22Rv1 (cell line): ENCODE data around the gene ERVK3-1.
A peak's percentile ranks its signal among the peaks of the same experiment; 100 is the strongest.

Experiments used
- ZFX ChIP-seq: fragments of 450-650 bp; IDR thresholded peaks from 2 replicates; pipeline ENCODE4 v1.6.1; 2017; ENCODE audit warnings: antibody characterized with exemption, borderline replicate concordance
- TF ChIP-seq, protein P1 (sequence below): fragments of 450-650 bp; IDR thresholded peaks from 2 replicates; pipeline ENCODE4 v1.5.1; 2017; ENCODE audit warnings: mild to moderate bottlenecking

DNA sequence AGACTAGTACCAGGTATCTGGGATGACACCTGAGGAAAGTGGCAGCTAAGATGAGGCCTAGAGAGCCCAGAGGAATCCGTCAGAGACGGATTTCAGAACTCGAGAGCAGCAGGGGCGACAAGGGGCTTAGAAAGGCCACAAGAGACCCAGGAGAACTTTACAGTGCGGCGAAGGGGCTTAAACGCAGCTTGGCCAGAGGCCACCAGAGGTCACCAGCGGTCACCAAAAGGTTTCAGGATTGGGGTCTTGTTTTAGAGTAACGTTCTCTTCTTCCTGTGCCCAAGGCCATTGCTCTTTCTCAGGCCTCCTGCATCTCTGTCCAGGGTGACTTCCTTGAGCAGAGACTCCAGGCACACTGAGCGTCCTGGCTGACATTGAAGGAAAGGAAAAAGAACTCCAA lies 23.8 kb downstream of the ERVK3-1 start:
- TF ChIP-seq, protein P1, sequence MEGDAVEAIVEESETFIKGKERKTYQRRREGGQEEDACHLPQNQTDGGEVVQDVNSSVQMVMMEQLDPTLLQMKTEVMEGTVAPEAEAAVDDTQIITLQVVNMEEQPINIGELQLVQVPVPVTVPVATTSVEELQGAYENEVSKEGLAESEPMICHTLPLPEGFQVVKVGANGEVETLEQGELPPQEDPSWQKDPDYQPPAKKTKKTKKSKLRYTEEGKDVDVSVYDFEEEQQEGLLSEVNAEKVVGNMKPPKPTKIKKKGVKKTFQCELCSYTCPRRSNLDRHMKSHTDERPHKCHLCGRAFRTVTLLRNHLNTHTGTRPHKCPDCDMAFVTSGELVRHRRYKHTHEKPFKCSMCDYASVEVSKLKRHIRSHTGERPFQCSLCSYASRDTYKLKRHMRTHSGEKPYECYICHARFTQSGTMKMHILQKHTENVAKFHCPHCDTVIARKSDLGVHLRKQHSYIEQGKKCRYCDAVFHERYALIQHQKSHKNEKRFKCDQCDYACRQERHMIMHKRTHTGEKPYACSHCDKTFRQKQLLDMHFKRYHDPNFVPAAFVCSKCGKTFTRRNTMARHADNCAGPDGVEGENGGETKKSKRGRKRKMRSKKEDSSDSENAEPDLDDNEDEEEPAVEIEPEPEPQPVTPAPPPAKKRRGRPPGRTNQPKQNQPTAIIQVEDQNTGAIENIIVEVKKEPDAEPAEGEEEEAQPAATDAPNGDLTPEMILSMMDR, result peak; percentile 40
- no peak for TF ChIP-seq ZFX
